ENCODE results near the gene MAEL.

DNA sequence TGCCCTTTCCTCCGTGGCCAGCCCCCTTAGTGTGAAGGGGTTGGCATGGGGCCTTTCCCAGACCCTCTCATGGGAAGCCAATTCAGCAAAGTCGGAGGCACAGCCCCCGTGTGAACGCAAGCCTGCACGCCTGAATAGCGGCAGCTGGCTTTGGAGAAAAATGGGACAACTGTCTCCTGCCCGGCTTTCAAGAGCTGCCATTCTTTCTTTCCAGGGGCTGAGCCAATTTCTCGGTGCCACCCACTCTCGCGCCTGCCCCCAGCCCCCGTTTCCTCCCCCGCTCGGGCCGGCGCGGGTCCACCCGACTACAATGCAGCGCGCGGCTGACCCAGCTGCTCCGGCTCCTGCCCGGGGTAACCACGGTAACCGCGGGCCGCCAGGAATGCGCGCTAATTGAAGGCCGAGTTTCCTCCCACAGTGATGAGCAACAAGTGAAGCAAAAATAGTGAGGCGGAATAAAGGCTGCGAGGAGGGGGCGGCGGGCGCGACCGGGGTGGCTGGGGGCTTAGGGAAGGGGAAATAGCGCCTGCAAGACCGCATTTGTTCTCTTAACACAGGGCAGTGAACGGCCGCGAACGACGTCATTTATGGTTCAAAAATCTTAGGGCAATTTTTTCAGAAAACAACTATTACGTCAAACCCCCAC, 41.6 kb upstream of the MAEL start:
- TF ChIP-seq, protein P1, sequence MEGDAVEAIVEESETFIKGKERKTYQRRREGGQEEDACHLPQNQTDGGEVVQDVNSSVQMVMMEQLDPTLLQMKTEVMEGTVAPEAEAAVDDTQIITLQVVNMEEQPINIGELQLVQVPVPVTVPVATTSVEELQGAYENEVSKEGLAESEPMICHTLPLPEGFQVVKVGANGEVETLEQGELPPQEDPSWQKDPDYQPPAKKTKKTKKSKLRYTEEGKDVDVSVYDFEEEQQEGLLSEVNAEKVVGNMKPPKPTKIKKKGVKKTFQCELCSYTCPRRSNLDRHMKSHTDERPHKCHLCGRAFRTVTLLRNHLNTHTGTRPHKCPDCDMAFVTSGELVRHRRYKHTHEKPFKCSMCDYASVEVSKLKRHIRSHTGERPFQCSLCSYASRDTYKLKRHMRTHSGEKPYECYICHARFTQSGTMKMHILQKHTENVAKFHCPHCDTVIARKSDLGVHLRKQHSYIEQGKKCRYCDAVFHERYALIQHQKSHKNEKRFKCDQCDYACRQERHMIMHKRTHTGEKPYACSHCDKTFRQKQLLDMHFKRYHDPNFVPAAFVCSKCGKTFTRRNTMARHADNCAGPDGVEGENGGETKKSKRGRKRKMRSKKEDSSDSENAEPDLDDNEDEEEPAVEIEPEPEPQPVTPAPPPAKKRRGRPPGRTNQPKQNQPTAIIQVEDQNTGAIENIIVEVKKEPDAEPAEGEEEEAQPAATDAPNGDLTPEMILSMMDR (IDR thresholded peaks at IDR 0.05): no peak
- no peak for TF ChIP-seq EP300 (IDR thresholded peaks at IDR 0.05)
- TF ChIP-seq POLR2A (IDR thresholded peaks at IDR 0.05): no peak
